ENCODE measurements around the gene ADRB1.

ADRB1 gene

GRCh38 chr10:114026189-114027040 is 17.3 kb upstream of the ADRB1 start:
- no peak for DNase-seq

GRCh38 chr10:114027041-114027394 is 16.6 kb upstream of the ADRB1 start:
- DNase-seq = no peak

GRCh38 chr10:114027951-114028350 is 15.7 kb upstream of the ADRB1 start:
- DNase-seq = no peak

GRCh38 chr10:114028425-114028824 is 15.2 kb upstream of the ADRB1 start:
- no peak for DNase-seq

- DNase-seq = no peak
These were observed 14.0 kb upstream of the ADRB1 start for GRCh38 chr10:114029655-114030054.

GRCh38 chr10:114030140-114030539 is 13.5 kb upstream of the ADRB1 start:
- DNase-seq = no peak

GRCh38 chr10:114031073-114031972 is 12.3 kb upstream of the ADRB1 start:
- no peak for DNase-seq

- DNase-seq = no peak
These were observed 10.1 kb upstream of the ADRB1 start for GRCh38 chr10:114033566-114033965.

GRCh38 chr10:114034923-114035645 is 8.6 kb upstream of the ADRB1 start:
- DNase-seq = no peak

GRCh38 chr10:114035791-114036190 is 7.9 kb upstream of the ADRB1 start:
- DNase-seq = no peak

GRCh38 chr10:114038819-114039218 is 4.8 kb upstream of the ADRB1 start:
- DNase-seq = no peak

- DNase-seq = no peak
These were observed 2.5 kb upstream of the ADRB1 start for GRCh38 chr10:114041166-114041565.

GRCh38 chr10:114042895-114043531 is 653 bp upstream of the ADRB1 start:
- no peak for DNase-seq

- no peak for DNase-seq
These were observed 825 bp downstream of the ADRB1 start for GRCh38 chr10:114044247-114045135.

GRCh38 chr10:114045136-114046086 is 1.7 kb downstream of the ADRB1 start:
- DNase-seq = no peak

- DNase-seq = no peak
These were observed 2.4 kb downstream of the ADRB1 start for GRCh38 chr10:114046087-114046458.

GRCh38 chr10:114048472-114048871 is 4.8 kb downstream of the ADRB1 start:
- no peak for DNase-seq

GRCh38 chr10:114051714-114052113 is 8.0 kb downstream of the ADRB1 start:
- no peak for DNase-seq

- DNase-seq = no peak
These were observed 8.6 kb downstream of the ADRB1 start for GRCh38 chr10:114052255-114052654.

GRCh38 chr10:114053946-114054345 is 10.3 kb downstream of the ADRB1 start:
- DNase-seq = no peak

- DNase-seq = no peak
These were observed 14.2 kb downstream of the ADRB1 start for GRCh38 chr10:114057855-114058254.
